ENCODE measurements around the gene GGTA1. TPM values are rescaled to one million over a fixed set of nuclear protein-coding genes. Genes with fewer than 3 reads are reported as not detected.

GGTA1 gene
- polyA plus RNA-seq, 1 of the 3 experiments (the other 2 are of a cell fraction) = 0.03 TPM

GRCh38 chr9:121454972-121455371 is 44.7 kb downstream of the GGTA1 start:
- no peaks in the 10 kb centered on the region for H3K79me2 ChIP-seq (ENCODE audit: insufficient read depth)
- H3F3A ChIP-seq (replicated peaks; ENCODE audit: insufficient read depth) = no peaks in the 10 kb centered on the region
- 38% methylated on average over 3 of the region's 3 CpGs for WGBS (ENCODE audit: low lambda C conversion rate)
- no peak for DNase-seq
- no peak for TF ChIP-seq CTCF (IDR thresholded peaks at IDR 0.05)
- no peak for TF ChIP-seq MEF2A (IDR thresholded peaks at IDR 0.05; ENCODE audit: borderline replicate concordance, low read depth)
- TF ChIP-seq IRF3 (IDR thresholded peaks at IDR 0.05; ENCODE audit: low read depth, low read length) = no peak
- TF ChIP-seq SMC3 (IDR thresholded peaks at IDR 0.05; ENCODE audit: low read depth, low read length) = no peak
- no peak for TF ChIP-seq GABPA (IDR thresholded peaks at IDR 0.05; ENCODE audit: low read depth)
- no peak for TF ChIP-seq GATA2 (CRISPR knock-in tag; IDR thresholded peaks at IDR 0.05)
- TF ChIP-seq USF1 (IDR thresholded peaks at IDR 0.05; ENCODE audit: borderline replicate concordance, low read depth) = no peak
- TF ChIP-seq RFX5 (IDR thresholded peaks at IDR 0.05; ENCODE audit: low read length) = no peak
- TF ChIP-seq SIN3A (IDR thresholded peaks at IDR 0.05; ENCODE audit: borderline replicate concordance, low read depth, low read length) = no peak
- TF ChIP-seq RXRA (IDR thresholded peaks at IDR 0.05; ENCODE audit: borderline replicate concordance, low read depth) = no peak
- TF ChIP-seq TCF12 (IDR thresholded peaks at IDR 0.05) = no peak
- H3K9me2 ChIP-seq = no peaks in the 10 kb centered on the region
- H3K9me3 ChIP-seq = no peaks in the 10 kb centered on the region
- H3K9ac ChIP-seq = no peak overlapping the region
- CTCF ChIA-PET = interaction anchor here (0.9 to 2.3 kb wide), 6 partner anchors 10 to 135 kb away, joined by 3 to 8 read pairs (median 4); no protein-coding TSS in a partner anchor
- POLR2A ChIA-PET = no interaction called here
- H3K27me3 ChIP-seq (ENCODE audit: insufficient read depth) = peaks cover 5% of the 10 kb centered on the region; the same call in 1 of the 2 replicates
- H3K4me3 ChIP-seq (ENCODE audit: low read depth in 2 of 2, low read length in 1 of 2) = no peak overlapping the region
- no peak overlapping the region for H3K4me2 ChIP-seq
- no peaks in the 10 kb centered on the region for H3K36me3 ChIP-seq (replicated peaks in 1 of 2; ENCODE audit: control insufficient read depth in 1 of 2, insufficient read depth in 2 of 2, low read length in 1 of 2)
- no peak overlapping the region for H2AFZ ChIP-seq (ENCODE audit: low read depth)
- H3K4me1 ChIP-seq (ENCODE audit: control insufficient read depth in 1 of 2, insufficient read depth in 2 of 2, low read depth in 1 of 2, low read length in 1 of 2) = no peaks in the 10 kb centered on the region; a peak in 1 of 4 replicates
- H3K27ac ChIP-seq (ENCODE audit: low read depth in 2 of 2, low read length in 1 of 2) = no peak overlapping the region
- no peaks in the 10 kb centered on the region for H4K20me1 ChIP-seq (ENCODE audit: insufficient read depth)

- no peak overlapping the region for H3K9ac ChIP-seq
- H3K36me3 ChIP-seq (replicated peaks in 1 of 2; ENCODE audit: control insufficient read depth in 1 of 2, insufficient read depth in 2 of 2, low read length in 1 of 2) = no peaks in the 10 kb centered on the region
- POLR2A ChIA-PET = no interaction called here
- no peaks in the 10 kb centered on the region for H3K9me3 ChIP-seq
- no peaks in the 10 kb centered on the region for H4K20me1 ChIP-seq (ENCODE audit: insufficient read depth)
- H3K9me2 ChIP-seq = no peaks in the 10 kb centered on the region
- 54% methylated on average over 6 of the region's 9 CpGs for WGBS (ENCODE audit: low lambda C conversion rate)
- H2AFZ ChIP-seq (ENCODE audit: low read depth) = no peak overlapping the region
- H3F3A ChIP-seq (replicated peaks; ENCODE audit: insufficient read depth) = no peaks in the 10 kb centered on the region
- TF ChIP-seq PBX3 (IDR thresholded peaks at IDR 0.05) = no peak
- DNase-seq = no peak
- H3K4me3 ChIP-seq (ENCODE audit: low read depth in 2 of 2, low read length in 1 of 2) = no peak overlapping the region
- CTCF ChIA-PET = interaction anchor here (1.2 to 3.8 kb wide), 5 partner anchors 10 to 134 kb away, joined by 3 to 17 read pairs (median 8); no protein-coding TSS in a partner anchor
- no peak overlapping the region for H3K4me2 ChIP-seq
- no peak overlapping the region for H3K27ac ChIP-seq (ENCODE audit: low read depth in 2 of 2, low read length in 1 of 2)
- H3K27me3 ChIP-seq (ENCODE audit: insufficient read depth) = peaks cover 5% of the 10 kb centered on the region; the same call in 1 of the 2 replicates
- H3K79me2 ChIP-seq (ENCODE audit: insufficient read depth) = no peaks in the 10 kb centered on the region
- no peaks in the 10 kb centered on the region; a peak in 1 of 4 replicates for H3K4me1 ChIP-seq (ENCODE audit: control insufficient read depth in 1 of 2, insufficient read depth in 2 of 2, low read depth in 1 of 2, low read length in 1 of 2)
Observed at GRCh38 chr9:121453232-121453892, 46.3 kb downstream of the GGTA1 start.

Measured in SK-N-SH (cell line).